Stimulated activated CD8-positive, alpha-beta memory T cell treated with anti-CD3 and anti-CD28 coated beads, Interleukin-7, amount 100 ng/mL, for 1 hour (primary cell): ENCODE results near the gene SLC17A7.
A peak's percentile ranks its signal among the peaks of the same experiment; 100 is the strongest.
"Not testable (repeated sequence)": the region's sequence is repeated elsewhere in the genome, so short reads cannot be mapped to it uniquely, and the experiment has no call there.

Experiments used
- DNase-seq, 2 donors: peaks; one replicate each; pipeline ENCODE4 v3.0.0-alpha.2; 2020; ENCODE audit warnings: low read depth in 2 of 2

Gene SLC17A7

GRCh38 chr19:49441210-49441959 lies at the start of gene SLC17A7:
Gene SLC17A7, minus strand, starts transcription at chr19:49441527. Its CDS starts 148 bp downstream, at chr19:49441379.
- no peak for DNase-seq

GRCh38 chr19:49490287-49491029 lies 49.1 kb upstream of the SLC17A7 start:
- no peak for DNase-seq

GRCh38 chr19:49489601-49490167 lies 48.4 kb upstream of the SLC17A7 start:
- DNase-seq = no peak

- DNase-seq = no peak
These were observed 47.7 kb upstream of the SLC17A7 start for GRCh38 chr19:49488863-49489537.

GRCh38 chr19:49488046-49488862 lies 46.9 kb upstream of the SLC17A7 start:
- no peak for DNase-seq

GRCh38 chr19:49487277-49488045 lies 46.1 kb upstream of the SLC17A7 start, which contains the start of gene RPL13A:
Gene RPL13A, plus strand, starts transcription at chr19:49487608. Its CDS starts 22 bp downstream, at chr19:49487630.
- peak; percentile 99 for DNase-seq

- DNase-seq = no peak
These were observed 45.5 kb upstream of the SLC17A7 start for GRCh38 chr19:49486710-49487276.

GRCh38 chr19:49486232-49486631 lies 44.9 kb upstream of the SLC17A7 start:
- DNase-seq = no peak

GRCh38 chr19:49481020-49481683 lies 39.8 kb upstream of the SLC17A7 start:
- DNase-seq = no peak

GRCh38 chr19:49479975-49480628 lies 38.8 kb upstream of the SLC17A7 start:
- no peak for DNase-seq

- DNase-seq = no peak
These were observed 34.9 kb upstream of the SLC17A7 start for GRCh38 chr19:49475995-49476880.

- no peak for DNase-seq
These were observed 34.0 kb upstream of the SLC17A7 start for GRCh38 chr19:49475191-49475917.

GRCh38 chr19:49474542-49474924 lies 33.2 kb upstream of the SLC17A7 start:
- no peak for DNase-seq

- peak; percentile 77 to 78 for DNase-seq
These were observed 32.7 kb upstream of the SLC17A7 start, which contains the start of gene FLT3LG for GRCh38 chr19:49473868-49474541. Gene FLT3LG, plus strand, starts transcription at chr19:49474215. Its CDS starts 425 bp downstream, at chr19:49474640.

- not testable (repeated sequence) for DNase-seq
These were observed 32.2 kb upstream of the SLC17A7 start for GRCh38 chr19:49473501-49473867.

GRCh38 chr19:49472936-49473335 lies 31.6 kb upstream of the SLC17A7 start:
- no peak for DNase-seq

GRCh38 chr19:49470615-49470978 lies 29.3 kb upstream of the SLC17A7 start:
- no peak for DNase-seq
